HG02938 (cell line): ENCODE results near the gene WBP2.
"Not testable (repeated sequence)": the region's sequence is repeated elsewhere in the genome, so short reads cannot be mapped to it uniquely, and the experiment has no call there.

Source experiments
- ATAC-seq: cut with Tn5 transposase; IDR thresholded peaks from one replicate; pipeline ENCODE4 v1.9.1; 2021; ENCODE audit warnings: mild to moderate bottlenecking, moderate library complexity; ENCODE audit not compliant: unreplicated experiment

Gene WBP2

GRCh38 chr17:75817571-75817970 is 37.6 kb downstream of the WBP2 start:
- ATAC-seq = no peak

- no peak for ATAC-seq
Measured at GRCh38 chr17:75816693-75817092, 38.4 kb downstream of the WBP2 start.

GRCh38 chr17:75815399-75815798 is 39.7 kb downstream of the WBP2 start:
- ATAC-seq = no peak

GRCh38 chr17:75814900-75815373 is 40.2 kb downstream of the WBP2 start:
- no peak for ATAC-seq

- no peak for ATAC-seq
Measured at GRCh38 chr17:75814021-75814395, 41.1 kb downstream of the WBP2 start.

GRCh38 chr17:75813081-75814020 is 41.8 kb downstream of the WBP2 start:
- no peak for ATAC-seq

GRCh38 chr17:75812096-75813013 is 42.8 kb downstream of the WBP2 start:
- no peak for ATAC-seq

- ATAC-seq = no peak
Measured at GRCh38 chr17:75811174-75811573, 44.0 kb downstream of the WBP2 start.

- ATAC-seq = not testable (repeated sequence)
Measured at GRCh38 chr17:75810756-75811155, 44.4 kb downstream of the WBP2 start.

- ATAC-seq = no peak
Measured at GRCh38 chr17:75810216-75810615, 44.9 kb downstream of the WBP2 start.

- ATAC-seq = no peak
Measured at GRCh38 chr17:75809631-75810111, 45.5 kb downstream of the WBP2 start.

- no peak for ATAC-seq
Measured at GRCh38 chr17:75808905-75809621, 46.1 kb downstream of the WBP2 start.

GRCh38 chr17:75808549-75808904 is 46.6 kb downstream of the WBP2 start:
- no peak for ATAC-seq

GRCh38 chr17:75807861-75808260 is 47.3 kb downstream of the WBP2 start:
- no peak for ATAC-seq

GRCh38 chr17:75806822-75807500 is 48.2 kb downstream of the WBP2 start:
- no peak for ATAC-seq

- ATAC-seq = no peak
Measured at GRCh38 chr17:75803883-75804282, 51.3 kb downstream of the WBP2 start.

- no peak for ATAC-seq
Measured at GRCh38 chr17:75799402-75799801, 55.7 kb downstream of the WBP2 start.

GRCh38 chr17:75795820-75796607 is 59.1 kb downstream of the WBP2 start:
- ATAC-seq = no peak
